Measurements from ENCODE around the gene MYPOP. TPM values are rescaled to one million over a fixed set of nuclear protein-coding genes. Genes with fewer than 3 reads are reported as not detected.
A peak's percentile ranks its signal among the peaks of the same experiment; 100 is the strongest.

Gene MYPOP
- total and polyA plus RNA-seq, 2 of the 13 experiments (the other 11 are each of a cell fraction or from before 2014, with no cell fraction given), result 2.3 to 2.7 TPM

- TF ChIP-seq ZNF44 (CRISPR knock-in tag; IDR thresholded peaks at IDR 0.05) (no peak), ZFP36L2 (CRISPR knock-in tag; IDR thresholded peaks at IDR 0.05) (no peak), ZNF761 (CRISPR knock-in tag; conservative IDR thresholded peaks at IDR 0.05) (0 out of 2 replicates have a peak, but pooled peaks have one; percentile 73), HDAC2 (CRISPR knock-in tag; IDR thresholded peaks at IDR 0.05) (no peak; the same call in 1 of the 2 replicates), CREB3 (CRISPR knock-in tag; IDR thresholded peaks at IDR 0.05) (no peak), PPARG (CRISPR knock-in tag; conservative IDR thresholded peaks at IDR 0.05) (peak; percentile 16; the same call in 1 of the 2 replicates), ZSCAN5A (CRISPR knock-in tag; IDR thresholded peaks at IDR 0.05; ENCODE audit: borderline replicate concordance) (no peak), ZNF253 (CRISPR knock-in tag; IDR thresholded peaks at IDR 0.05; ENCODE audit: borderline replicate concordance) (no peak), HNRNPH1 (optimal IDR thresholded peaks at IDR 0.05; ENCODE audit: low read depth, low read length) (no peak), TSC22D2 (CRISPR knock-in tag; IDR thresholded peaks at IDR 0.05; ENCODE audit: borderline replicate concordance) (no peak), SYNCRIP (IDR thresholded peaks at IDR 0.05; ENCODE audit: insufficient read depth, low read depth, low read length) (no peak), ZNF30 (CRISPR knock-in tag; IDR thresholded peaks at IDR 0.05) (no peak), THAP7 (CRISPR knock-in tag; IDR thresholded peaks at IDR 0.05) (no peak), NFE2L2 (IDR thresholded peaks at IDR 0.05; ENCODE audit: low read length) (no peak), SIN3A (IDR thresholded peaks at IDR 0.05; ENCODE audit: borderline replicate concordance, low read depth, low read length) (no peak), ZNF7 (CRISPR knock-in tag; IDR thresholded peaks at IDR 0.05) (no peak), ZNF18 (CRISPR knock-in tag; IDR thresholded peaks at IDR 0.05; ENCODE audit: insufficient replicate concordance) (peak; percentile 82), SOX13 (IDR thresholded peaks at IDR 0.05) (no peak), SOX13 (CRISPR knock-in tag; conservative IDR thresholded peaks at IDR 0.05 in 1 of 2, IDR thresholded peaks at IDR 0.05 in 1 of 2) (peak in 1 of 2 experiments; percentile 42; a peak in 2 of 4 replicates), ISX (CRISPR knock-in tag; conservative IDR thresholded peaks at IDR 0.05) (no peak), MTF1 (CRISPR knock-in tag; IDR thresholded peaks at IDR 0.05) (no peak), BRD4 (CRISPR knock-in tag; IDR thresholded peaks at IDR 0.05) (peak; percentile 44), FOSL1 (CRISPR knock-in tag; IDR thresholded peaks at IDR 0.05; ENCODE audit: borderline replicate concordance) (no peak), ELF4 (CRISPR knock-in tag; IDR thresholded peaks at IDR 0.05; ENCODE audit: borderline replicate concordance) (no peak; the same call in 1 of the 2 replicates), DNMT1 (CRISPR knock-in tag; IDR thresholded peaks at IDR 0.05) (no peak), CBX1 (IDR thresholded peaks at IDR 0.05; ENCODE audit: low read depth) (no peak), SMARCC2 (IDR thresholded peaks at IDR 0.05) (no peak), ZFP41 (CRISPR knock-in tag; IDR thresholded peaks at IDR 0.05; ENCODE audit: borderline replicate concordance) (no peak)
Measured at GRCh38 chr19:45876411-45877197, 25.8 kb downstream of the MYPOP start (continued).
